Ovary (tissue), 3 donors: ENCODE data around the gene KLHL1.

Experiments
- CTCF ChIP-seq, 3 donors: fragments of 450-650 bp in 2 of 3; fragments of 200-600 bp in 1 of 3; IDR thresholded peaks; one replicate each; pipeline versions ENCODE4 v1.5.1 to v1.8.0; 2016 to 2022; ENCODE audit warnings: antibody characterized with exemption in 3 of 3, mild to moderate bottlenecking in 1 of 3
- EP300 ChIP-seq: sonication (generic); formaldehyde crosslinking; IDR thresholded peaks from one replicate; pipeline ENCODE4 v1.6.1; 2017; ENCODE audit warnings: antibody characterized with exemption
- POLR2A ChIP-seq: fragments of 450-650 bp; IDR thresholded peaks from one replicate; pipeline ENCODE4 v1.6.1; 2017; ENCODE audit warnings: antibody characterized with exemption, mild to moderate bottlenecking, moderate library complexity
- donor health status: DM: no; HTN: no; CAD: no.

GRCh38 chr13:69704311-69704710 lies 403.9 kb downstream of the KLHL1 start:
- TF ChIP-seq CTCF (IDR thresholded peaks at IDR 0.05) (no peak), POLR2A (no peak), EP300 (no peak)
